ENCODE measurements around the gene SPATS2L.

DNA sequence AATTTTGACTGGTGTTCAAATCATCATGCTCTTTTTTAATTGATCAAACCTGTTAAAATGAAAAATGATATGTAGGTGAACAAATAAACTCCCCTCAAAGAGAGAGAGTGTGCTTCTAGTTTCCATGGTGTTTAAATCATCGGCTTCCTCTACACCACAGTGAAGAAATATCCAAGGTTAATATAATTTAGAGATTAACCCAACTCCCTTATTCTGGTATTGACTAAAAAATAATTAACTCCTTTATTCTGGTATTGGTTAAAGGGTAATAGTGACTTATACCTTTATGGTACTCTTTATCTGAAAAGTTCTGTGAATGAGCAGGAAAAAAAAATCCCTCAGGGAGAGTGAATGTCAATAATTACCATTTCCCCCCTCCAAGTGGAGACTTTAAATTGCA lies 93.1 kb downstream of the SPATS2L start:
- TF ChIP-seq, protein P1, sequence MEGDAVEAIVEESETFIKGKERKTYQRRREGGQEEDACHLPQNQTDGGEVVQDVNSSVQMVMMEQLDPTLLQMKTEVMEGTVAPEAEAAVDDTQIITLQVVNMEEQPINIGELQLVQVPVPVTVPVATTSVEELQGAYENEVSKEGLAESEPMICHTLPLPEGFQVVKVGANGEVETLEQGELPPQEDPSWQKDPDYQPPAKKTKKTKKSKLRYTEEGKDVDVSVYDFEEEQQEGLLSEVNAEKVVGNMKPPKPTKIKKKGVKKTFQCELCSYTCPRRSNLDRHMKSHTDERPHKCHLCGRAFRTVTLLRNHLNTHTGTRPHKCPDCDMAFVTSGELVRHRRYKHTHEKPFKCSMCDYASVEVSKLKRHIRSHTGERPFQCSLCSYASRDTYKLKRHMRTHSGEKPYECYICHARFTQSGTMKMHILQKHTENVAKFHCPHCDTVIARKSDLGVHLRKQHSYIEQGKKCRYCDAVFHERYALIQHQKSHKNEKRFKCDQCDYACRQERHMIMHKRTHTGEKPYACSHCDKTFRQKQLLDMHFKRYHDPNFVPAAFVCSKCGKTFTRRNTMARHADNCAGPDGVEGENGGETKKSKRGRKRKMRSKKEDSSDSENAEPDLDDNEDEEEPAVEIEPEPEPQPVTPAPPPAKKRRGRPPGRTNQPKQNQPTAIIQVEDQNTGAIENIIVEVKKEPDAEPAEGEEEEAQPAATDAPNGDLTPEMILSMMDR (IDR thresholded peaks at IDR 0.05), result no peak
- no peak for TF ChIP-seq POLR2AphosphoS5 (IDR thresholded peaks at IDR 0.05)

All from breast epithelium (tissue), 3 donors.